ENCODE results near the gene POLR2J3. TPM values are rescaled to one million over a fixed set of nuclear protein-coding genes. Genes with fewer than 3 reads are reported as not detected.

POLR2J3 gene
- total RNA-seq (2022; extraction: Qiagen RNA extraction; ENCODE audit: low read depth) = 17.0 to 40.9 TPM (median 31.8 TPM) in 5 replicates

DNA sequence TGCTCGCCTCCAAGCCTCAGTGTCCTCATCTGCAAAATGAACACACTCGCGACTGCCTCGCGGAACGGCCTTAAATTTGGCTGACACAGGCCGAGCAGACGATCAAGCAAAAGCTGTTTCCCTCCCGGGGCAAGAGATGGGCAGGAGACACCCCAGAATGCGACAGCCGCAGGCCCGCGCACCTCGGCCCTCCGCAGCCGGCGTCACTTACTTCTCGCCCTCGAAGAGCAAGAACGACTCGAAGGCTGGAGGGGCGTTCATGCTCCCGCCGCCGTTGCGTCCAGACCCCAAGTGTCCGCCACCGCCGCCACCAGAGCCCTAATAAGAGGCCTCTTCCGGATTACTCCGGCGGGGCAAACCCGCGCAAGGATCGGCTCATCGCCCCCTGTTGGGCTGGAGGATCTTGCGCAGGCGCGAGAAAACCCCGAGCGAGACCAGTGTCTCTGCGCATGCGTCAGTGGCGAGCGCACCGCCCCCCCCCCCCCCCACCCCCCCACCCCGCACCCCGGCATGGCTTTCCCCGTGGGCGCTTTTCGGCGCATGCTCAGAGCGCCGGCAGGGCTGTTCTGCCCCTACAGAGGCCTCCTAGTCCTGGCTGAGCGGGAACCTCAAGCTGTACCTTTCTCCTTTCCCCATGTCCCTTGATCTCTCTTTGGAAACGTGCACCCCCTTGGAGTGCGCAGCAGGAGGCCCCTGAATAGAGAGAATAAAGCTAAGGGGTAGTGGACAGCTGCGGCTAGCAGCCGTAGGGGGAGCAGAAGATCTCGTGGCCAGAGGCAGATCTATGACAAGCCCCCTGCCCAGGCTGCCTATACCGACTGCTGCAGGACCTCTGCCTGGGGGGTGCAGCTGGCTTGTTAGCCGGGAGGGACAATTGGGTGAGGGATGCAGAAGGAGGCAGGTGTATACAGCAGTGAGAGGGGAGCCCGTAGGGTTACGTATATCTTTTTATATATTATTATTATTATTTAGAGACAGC lies at the start of gene POLR2J3:
Gene POLR2J3, minus strand, starts transcription at position 323 of the 979 bp plus-strand sequence. Its CDS starts 62 bp downstream, at position 261.

DNA sequence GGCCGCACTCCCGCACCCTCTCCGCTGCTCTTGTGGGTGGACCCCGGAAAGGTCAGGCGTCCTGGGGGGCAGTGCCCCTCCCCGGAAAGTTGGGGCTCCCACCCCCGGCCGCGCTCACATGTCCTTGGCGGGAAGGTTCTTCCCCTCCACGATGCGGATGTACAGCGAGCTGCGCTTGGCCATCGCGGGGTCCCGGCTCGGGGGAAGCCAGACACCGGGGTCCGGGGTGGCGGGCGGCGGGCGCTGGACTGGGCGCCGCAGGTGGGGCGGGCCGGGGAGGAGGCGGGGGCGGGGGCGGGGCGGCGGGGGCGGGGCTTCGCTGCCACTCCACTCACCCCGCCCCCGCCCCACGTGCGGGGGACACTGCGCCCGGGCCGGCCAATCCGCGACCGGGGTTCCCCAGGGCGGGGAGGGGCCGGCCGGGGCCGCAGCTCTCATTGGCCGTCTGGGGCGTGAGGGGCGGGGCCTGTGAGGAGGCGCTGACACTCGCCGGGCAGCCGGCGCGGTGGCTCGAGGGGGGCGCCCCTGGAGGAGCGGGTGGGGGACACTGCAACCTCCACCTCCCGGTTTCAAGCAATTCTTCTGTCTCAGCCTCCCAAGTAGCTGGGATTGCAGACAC lies 44.2 kb upstream of the POLR2J3 start, which contains the start of gene RASA4:
Gene RASA4, minus strand, starts transcription at position 250 of the 619 bp plus-strand sequence. Its CDS starts 67 bp downstream, at position 183.

DNA sequence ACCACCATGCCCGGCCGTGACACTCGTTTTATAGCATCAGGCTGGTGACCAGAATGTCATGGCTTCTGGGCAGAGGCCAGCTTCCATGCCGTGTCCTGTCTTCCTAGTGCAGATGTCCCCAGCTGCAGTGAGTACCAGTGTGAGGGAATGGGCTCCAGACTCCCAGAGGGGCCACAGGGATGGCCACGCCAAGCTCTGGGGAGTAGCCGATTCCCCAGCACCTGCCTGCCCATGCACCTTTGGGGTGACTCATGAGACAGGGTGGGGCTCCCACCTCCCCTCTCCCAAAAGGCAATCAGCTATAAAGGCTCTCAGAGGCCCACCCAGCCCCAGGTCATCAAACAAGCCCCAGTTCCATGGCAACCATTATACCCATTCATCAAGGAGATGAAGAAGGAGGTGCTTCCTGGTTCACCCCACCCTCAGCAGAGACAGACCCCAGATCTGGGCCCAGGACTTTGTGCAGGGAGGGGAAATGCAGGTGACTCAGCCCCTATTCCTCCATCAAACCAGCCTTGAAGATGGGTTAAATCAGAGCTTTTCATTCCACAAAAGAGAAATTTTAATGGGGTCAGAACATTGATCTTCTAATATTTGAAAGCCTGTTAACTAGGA lies 21.5 kb downstream of the POLR2J3 start, which contains the start of gene SPDYE2:
Gene SPDYE2, plus strand, starts transcription at position 419 of the 615 bp plus-strand sequence. CDS start 2,030 bp downstream, outside the sequence.

DNA sequence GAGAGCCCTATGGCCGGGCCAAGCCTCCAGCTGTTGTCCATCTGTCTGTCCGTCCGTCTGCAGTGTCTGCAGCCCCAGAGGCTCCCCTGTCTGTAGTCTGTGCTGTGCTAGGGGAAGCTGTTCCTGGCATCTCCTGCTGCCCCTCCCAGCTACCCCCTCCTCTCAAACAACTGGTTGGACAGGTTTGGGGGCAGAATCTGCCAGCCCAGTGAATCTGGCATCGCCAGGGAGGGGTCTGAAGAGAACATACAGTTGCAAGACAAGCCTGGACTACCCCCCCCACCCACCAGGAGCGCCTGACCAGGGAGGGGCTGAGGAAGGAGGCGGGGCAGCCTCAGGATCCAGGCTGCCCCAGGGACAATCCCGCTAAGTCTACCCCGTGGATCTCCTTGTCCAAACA lies 28.8 kb downstream of the POLR2J3 start, which contains the start of gene UPK3BL2:
Gene UPK3BL2, minus strand, starts transcription at position 101 of the 400 bp plus-strand sequence. Its CDS starts 60 bp downstream, at position 41.

DNA sequence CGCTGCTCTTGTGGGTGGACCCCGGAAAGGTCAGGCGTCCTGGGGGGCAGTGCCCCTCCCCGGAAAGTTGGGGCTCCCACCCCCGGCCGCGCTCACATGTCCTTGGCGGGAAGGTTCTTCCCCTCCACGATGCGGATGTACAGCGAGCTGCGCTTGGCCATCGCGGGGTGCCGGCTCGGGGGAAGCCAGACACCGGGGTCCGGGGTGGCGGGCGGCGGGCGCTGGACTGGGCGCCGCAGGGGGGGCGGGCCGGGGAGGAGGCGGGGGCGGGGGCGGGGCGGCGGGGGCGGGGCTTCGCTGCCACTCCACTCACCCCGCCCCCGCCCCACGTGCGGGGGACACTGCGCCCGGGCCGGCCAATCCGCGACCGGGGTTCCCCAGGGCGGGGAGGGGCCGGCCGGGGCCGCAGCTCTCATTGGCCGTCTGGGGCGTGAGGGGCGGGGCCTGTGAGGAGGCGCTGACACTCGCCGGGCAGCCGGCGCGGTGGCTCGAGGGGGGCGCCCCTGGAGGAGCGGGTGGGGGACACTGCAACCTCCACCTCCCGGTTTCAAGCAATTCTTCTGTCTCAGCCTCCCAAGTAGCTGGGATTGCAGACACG lies 54.7 kb downstream of the POLR2J3 start, which contains the start of gene RASA4B:
Gene RASA4B, minus strand, starts transcription at position 228 of the 598 bp plus-strand sequence. Its CDS starts 67 bp downstream, at position 161.

Other genes with a start within 250 kb of the POLR2J3 start
- not detected in 5 replicates for gene SPDYE6, start 216.1 kb downstream of the POLR2J3 start, total RNA-seq (2022; extraction: Qiagen RNA extraction; ENCODE audit: low read depth)
- gene PRKRIP1, start 176.2 kb downstream of the POLR2J3 start, total RNA-seq (2022; extraction: Qiagen RNA extraction; ENCODE audit: low read depth) = 22.2 to 25.8 TPM (median 24.3 TPM) in 5 replicates
- 32.8 to 42.5 TPM (median 36.7 TPM) in 5 replicates for gene ORAI2, start 139.0 kb downstream of the POLR2J3 start, total RNA-seq (2022; extraction: Qiagen RNA extraction; ENCODE audit: low read depth)
- gene ALKBH4, start 107.7 kb downstream of the POLR2J3 start, total RNA-seq (2022; extraction: Qiagen RNA extraction; ENCODE audit: low read depth) = 11.1 to 12.7 TPM (median 12.3 TPM) in 5 replicates
- gene LRWD1, start 107.6 kb downstream of the POLR2J3 start, total RNA-seq (2022; extraction: Qiagen RNA extraction; ENCODE audit: low read depth) = 21.3 to 35.3 TPM (median 30.8 TPM) in 5 replicates
- gene POLR2J, start 93.7 kb downstream of the POLR2J3 start, total RNA-seq (2022; extraction: Qiagen RNA extraction; ENCODE audit: low read depth) = 97.2 to 129 TPM (median 106 TPM) in 5 replicates
- 1.4 to 1.9 TPM (median 1.7 TPM) in 5 replicates for gene RASA4B, start 54.8 kb downstream of the POLR2J3 start, total RNA-seq (2022; extraction: Qiagen RNA extraction; ENCODE audit: low read depth)
- 1.1 to 3.8 TPM (median 3.1 TPM) in 5 replicates for gene UPK3BL2, start 28.9 kb downstream of the POLR2J3 start, total RNA-seq (2022; extraction: Qiagen RNA extraction; ENCODE audit: low read depth)
- 0.05 TPM in 1 of 5 replicates, not detected in the others for gene SPDYE2, start 21.4 kb downstream of the POLR2J3 start, total RNA-seq (2022; extraction: Qiagen RNA extraction; ENCODE audit: low read depth)
- gene RASA4, start 44.2 kb upstream of the POLR2J3 start, total RNA-seq (2022; extraction: Qiagen RNA extraction; ENCODE audit: low read depth) = 2.2 to 2.9 TPM (median 2.6 TPM) in 5 replicates
- gene UPK3BL1, start 70.2 kb upstream of the POLR2J3 start, total RNA-seq (2022; extraction: Qiagen RNA extraction; ENCODE audit: low read depth) = 10.2 to 17.4 TPM (median 14.0 TPM) in 5 replicates
- 0.05 TPM in 1 of 5 replicates, not detected in the others for gene SPDYE2B, start 77.7 kb upstream of the POLR2J3 start, total RNA-seq (2022; extraction: Qiagen RNA extraction; ENCODE audit: low read depth)
- 0.25 to 0.69 TPM (median 0.43 TPM) in 5 replicates for gene POLR2J2, start 99.1 kb upstream of the POLR2J3 start, total RNA-seq (2022; extraction: Qiagen RNA extraction; ENCODE audit: low read depth)
- gene FAM185A, start 176.4 kb upstream of the POLR2J3 start, total RNA-seq (2022; extraction: Qiagen RNA extraction; ENCODE audit: low read depth) = 4.9 to 8.3 TPM (median 7.2 TPM) in 5 replicates

All from A549 treated with DMSO at 1 μM for 4 hours (cell line).